Measurements from ENCODE around the gene TMPRSS13. TPM values are rescaled to one million over a fixed set of nuclear protein-coding genes. Genes with fewer than 3 reads are reported as not detected.

TMPRSS13 gene
- total RNA-seq, 4 donors from 2014 or later: 0.22 to 0.51 TPM; not detected in 2

- TF ChIP-seq CTCF (IDR thresholded peaks at IDR 0.05; ENCODE audit: low read depth): no peak
Measured at GRCh38 chr11:117958949-117959348, 29.7 kb upstream of the TMPRSS13 start.

- no peak for TF ChIP-seq CTCF (IDR thresholded peaks at IDR 0.05; ENCODE audit: low read depth)
Measured at GRCh38 chr11:117953024-117953671, 23.9 kb upstream of the TMPRSS13 start.

- no peak for TF ChIP-seq CTCF (IDR thresholded peaks at IDR 0.05; ENCODE audit: low read depth)
Measured at GRCh38 chr11:117950993-117951961, 22.1 kb upstream of the TMPRSS13 start.

GRCh38 chr11:117950301-117950700, 21.1 kb upstream of the TMPRSS13 start:
- TF ChIP-seq CTCF (IDR thresholded peaks at IDR 0.05; ENCODE audit: low read depth): no peak

GRCh38 chr11:117949062-117949461, 19.9 kb upstream of the TMPRSS13 start:
- no peak for TF ChIP-seq CTCF (IDR thresholded peaks at IDR 0.05; ENCODE audit: low read depth)

GRCh38 chr11:117946842-117947526, 17.8 kb upstream of the TMPRSS13 start:
- TF ChIP-seq CTCF (IDR thresholded peaks at IDR 0.05; ENCODE audit: low read depth): no peak

All from subcutaneous adipose tissue (tissue), 4 donors.